Omental fat pad (tissue), 4 donors: Measurements from ENCODE around the gene ATP9B. TPM values are rescaled to one million over a fixed set of nuclear protein-coding genes. Genes with fewer than 3 reads are reported as not detected.

Experiments used
- ATAC-seq: fragments of 150-250 bp; one replicate; pipeline ENCODE4 v1.9.1; 2016; ENCODE audit warnings: mild to moderate bottlenecking, moderate library complexity; ENCODE audit not compliant: low FRiP score
- DNase-seq: peaks from one replicate; pipeline ENCODE4 v3.0.0-alpha.2; 2019; ENCODE audit warnings: low spot score
- total RNA-seq, 4 donors: library from RNA; depleted of rRNA; stranded (reverse); fragments of >200 nt; gene quantifications; one replicate each; pipeline ENCODE4 v1.1.0, GENCODE V29; 2016
- TF ChIP-seq, protein P1 (sequence below), 3 donors: fragments of 450-650 bp; IDR thresholded peaks; one replicate each; pipeline ENCODE4 v1.5.1; 2016 to 2017; ENCODE audit warnings: antibody characterized with exemption in 3 of 3, mild to moderate bottlenecking in 3 of 3, moderate library complexity in 2 of 3

The ATP9B gene
- total RNA-seq, 4 donors from 2014 or later: 28.8 to 47.3 (median 39.8) TPM

DNA sequence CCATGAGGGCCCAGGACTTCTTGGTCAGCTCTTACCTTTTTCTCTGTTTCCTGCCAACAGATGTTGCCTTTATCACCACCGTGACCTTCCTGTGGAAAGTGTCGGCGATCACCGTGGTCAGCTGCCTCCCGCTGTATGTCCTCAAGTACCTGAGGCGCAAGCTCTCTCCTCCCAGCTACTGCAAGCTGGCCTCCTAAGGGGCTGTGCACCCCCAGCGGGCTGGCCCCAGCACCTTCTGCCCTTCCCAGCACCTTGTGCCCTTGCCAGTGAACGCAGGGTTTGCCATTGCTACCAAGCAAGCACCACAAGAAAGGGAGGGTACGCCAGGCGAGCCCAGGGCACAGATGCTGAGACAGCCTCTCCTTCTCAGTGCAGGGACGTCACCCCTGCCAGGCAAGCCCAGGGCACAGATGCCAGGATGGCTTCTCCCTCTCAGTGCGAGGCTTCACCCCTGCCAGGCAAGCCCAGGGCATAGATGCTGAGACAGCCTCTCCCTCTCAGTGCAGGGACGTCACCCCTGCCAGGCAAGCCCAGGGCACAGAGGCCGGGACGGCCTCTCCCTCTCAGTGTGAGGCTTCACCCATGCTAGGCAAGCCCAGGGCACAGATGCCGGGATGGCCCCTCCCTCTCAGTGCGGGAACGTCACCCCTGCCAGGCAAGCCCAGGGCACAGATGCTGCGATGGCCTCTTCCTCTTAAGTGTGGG, 308.1 kb downstream of the ATP9B start:
- no peak for ATAC-seq
- TF ChIP-seq, protein P1, sequence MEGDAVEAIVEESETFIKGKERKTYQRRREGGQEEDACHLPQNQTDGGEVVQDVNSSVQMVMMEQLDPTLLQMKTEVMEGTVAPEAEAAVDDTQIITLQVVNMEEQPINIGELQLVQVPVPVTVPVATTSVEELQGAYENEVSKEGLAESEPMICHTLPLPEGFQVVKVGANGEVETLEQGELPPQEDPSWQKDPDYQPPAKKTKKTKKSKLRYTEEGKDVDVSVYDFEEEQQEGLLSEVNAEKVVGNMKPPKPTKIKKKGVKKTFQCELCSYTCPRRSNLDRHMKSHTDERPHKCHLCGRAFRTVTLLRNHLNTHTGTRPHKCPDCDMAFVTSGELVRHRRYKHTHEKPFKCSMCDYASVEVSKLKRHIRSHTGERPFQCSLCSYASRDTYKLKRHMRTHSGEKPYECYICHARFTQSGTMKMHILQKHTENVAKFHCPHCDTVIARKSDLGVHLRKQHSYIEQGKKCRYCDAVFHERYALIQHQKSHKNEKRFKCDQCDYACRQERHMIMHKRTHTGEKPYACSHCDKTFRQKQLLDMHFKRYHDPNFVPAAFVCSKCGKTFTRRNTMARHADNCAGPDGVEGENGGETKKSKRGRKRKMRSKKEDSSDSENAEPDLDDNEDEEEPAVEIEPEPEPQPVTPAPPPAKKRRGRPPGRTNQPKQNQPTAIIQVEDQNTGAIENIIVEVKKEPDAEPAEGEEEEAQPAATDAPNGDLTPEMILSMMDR (IDR thresholded peaks at IDR 0.05): no peak
- DNase-seq: no peak

GRCh38 chr18:79378536-79379250, 309.5 kb downstream of the ATP9B start:
- ATAC-seq: peak; percentile 91
- DNase-seq: peak; percentile 60
- TF ChIP-seq, protein P1 (IDR thresholded peaks at IDR 0.05): peak in 2 of 3 donors; percentile 70 to 86

GRCh38 chr18:79379251-79379905, 310.2 kb downstream of the ATP9B start:
- DNase-seq: no peak
- TF ChIP-seq, protein P1 (IDR thresholded peaks at IDR 0.05): no peak
- ATAC-seq: no peak

- TF ChIP-seq, protein P1 (IDR thresholded peaks at IDR 0.05): no peak
- ATAC-seq (no peak), DNase-seq (no peak)
These were observed 311.0 kb downstream of the ATP9B start for GRCh38 chr18:79379931-79380815.

- DNase-seq: peak; percentile 87
- TF ChIP-seq, protein P1 (IDR thresholded peaks at IDR 0.05): peak in 2 of 3 donors; percentile 68 to 80
- no peak for ATAC-seq
These were observed 311.9 kb downstream of the ATP9B start for GRCh38 chr18:79380816-79381806.
